CD4-positive, alpha-beta memory T cell (primary cell): ENCODE results near the gene ABCG5. TPM values are rescaled to one million over a fixed set of nuclear protein-coding genes. Genes with fewer than 3 reads are reported as not detected.

Source experiments
- CTCF ChIA-PET: fragments of 350-600 bp; sonication (Branson Sonifier 250); formaldehyde crosslinking; loops from one replicate; lab custom pipeline; 2021; ENCODE audit warnings: inconsistent platforms; ENCODE audit not compliant: partially characterized antibody; lab: Charles Lee
- POLR2A ChIA-PET: fragments of 350-600 bp; sonication (Branson Sonifier 250); formaldehyde crosslinking; loops from one replicate; lab custom pipeline; 2021; ENCODE audit not compliant: partially characterized antibody; lab: Charles Lee
- DNase-seq, 5 donors: peaks; one replicate each; pipeline versions ENCODE4 v3.0.0 to v3.0.0-alpha.2; 2020 to 2022; ENCODE audit warnings: mixed read lengths in 1 of 5
- H3K27ac ChIP-seq: one replicate; pipeline ENCODE4 v1.7.0; 2013; ENCODE audit warnings: low read depth, low read length
- H3K27me3 ChIP-seq: 2 replicates; pipeline ENCODE4 v1.7.0; 2013; ENCODE audit warnings: mild to moderate bottlenecking, low read length, moderate library complexity; ENCODE audit not compliant: insufficient read depth
- H3K36me3 ChIP-seq: 2 replicates; pipeline ENCODE4 v1.7.0; 2013; ENCODE audit warnings: mild to moderate bottlenecking, low read length, moderate library complexity; ENCODE audit not compliant: insufficient read depth
- H3K4me1 ChIP-seq: 2 replicates; pipeline ENCODE4 v1.7.0; 2013; ENCODE audit warnings: mild to moderate bottlenecking, low read length, moderate library complexity; ENCODE audit not compliant: insufficient read depth
- H3K4me3 ChIP-seq, 2 donors: one replicate each; pipeline ENCODE4 v1.7.0; 2013; ENCODE audit warnings: low read length in 2 of 2, mild to moderate bottlenecking in 1 of 2
- H3K9me3 ChIP-seq, 2 donors: one replicate each; pipeline ENCODE4 v1.7.0; 2013; ENCODE audit warnings: low read length in 2 of 2, control low read depth in 1 of 2; ENCODE audit not compliant: control insufficient read depth in 1 of 2
- H3K27ac Mint-ChIP-seq, 7 donors: one replicate each; pipeline ENCODE4 v1.8.0; 2020 to 2021; ENCODE audit warnings: mixed read lengths in 7 of 7, mild to moderate bottlenecking in 6 of 7, inconsistent platforms in 3 of 7, moderate library complexity in 3 of 7
- H3K27me3 Mint-ChIP-seq, 2 donors: one replicate each; pipeline ENCODE4 v1.8.0; 2020 to 2021; ENCODE audit warnings: mixed read lengths in 2 of 2
- H3K36me3 Mint-ChIP-seq, 2 donors: one replicate each; pipeline ENCODE4 v1.8.0; 2020 to 2021; ENCODE audit warnings: mixed read lengths in 2 of 2, inconsistent platforms in 1 of 2, mild to moderate bottlenecking in 1 of 2
- H3K4me1 Mint-ChIP-seq, 4 donors: one replicate each; pipeline ENCODE4 v1.8.0; 2020 to 2021; ENCODE audit warnings: mixed read lengths in 4 of 4, mild to moderate bottlenecking in 1 of 4
- H3K4me3 Mint-ChIP-seq, 8 donors: one replicate each; pipeline ENCODE4 v1.8.0; 2020 to 2021; ENCODE audit warnings: mixed read lengths in 8 of 8, mild to moderate bottlenecking in 7 of 8, moderate library complexity in 6 of 8, inconsistent platforms in 3 of 8
- H3K9me3 Mint-ChIP-seq, 8 donors: one replicate each; pipeline ENCODE4 v1.8.0; 2020 to 2021; ENCODE audit warnings: mixed read lengths in 8 of 8, mild to moderate bottlenecking in 5 of 8, inconsistent platforms in 3 of 8, moderate library complexity in 1 of 8
- intact Hi-C: fragments of 100-400 bp; cut with micrococcal nuclease; formaldehyde crosslinking; loops from one replicate; pipeline ENCODE4 v1.15.1; 2023
- polyA plus RNA-seq, 2 donors: library from polyadenylated mRNA; unstranded; fragments of 300-500 nt; fragmentation: Illumina TruSeq; gene quantifications; one replicate each; pipeline ENCODE4 v1.2.3, GENCODE V29; 2021
- total RNA-seq, 2 experiments: library from RNA; stranded (reverse); gene quantifications; one replicate each; pipeline ENCODE4 v1.2.3, GENCODE V29; 2021

ABCG5 gene
- total RNA-seq (not detected), polyA plus RNA-seq (not detected)

- intact Hi-C loops, result no loop called here
- no peaks in the 10 kb centered on the region for H3K9me3 ChIP-seq
- no peak within 1 kb of the TSS for H3K4me3 ChIP-seq
- H3K4me1 ChIP-seq, result no peaks in the 10 kb centered on the region
- Mint-ChIP-seq H3K27me3 (peaks cover 4 to 8% of the 10 kb centered on the region in 2 donors), H3K27ac (no peak within 1 kb of the TSS), H3K36me3 (no peaks in the 10 kb centered on the region), H3K4me1 (no peaks in the 10 kb centered on the region), H3K4me3 (no peak within 1 kb of the TSS), H3K9me3 (peaks cover 0 to 2% (median 0%) of the 10 kb centered on the region in 8 donors)
- POLR2A ChIA-PET, result no interaction called here
- no peak for DNase-seq
- CTCF ChIA-PET, result no interaction called here
- H3K36me3 ChIP-seq, result no peaks in the 10 kb centered on the region
- H3K27ac ChIP-seq, result no peak within 1 kb of the TSS
- H3K27me3 ChIP-seq, result no peaks in the 10 kb centered on the region
Measured at GRCh38 chr2:43838560-43839267, at the start of gene ABCG5, which contains the start of gene ABCG8. TSS of gene ABCG5 (minus strand) at chr2:43838839. CDS start at chr2:43838679, 160 bp downstream. TSS of gene ABCG8 (plus strand) at chr2:43838971. CDS start at chr2:43839054, 83 bp downstream.

GRCh38 chr2:43887176-43887575 lies 48.5 kb upstream of the ABCG5 start:
- peaks cover 0 to 2% (median 0%) of the 10 kb centered on the region in 8 donors for H3K9me3 Mint-ChIP-seq
- H3K36me3 ChIP-seq, result peaks cover 36% of the 10 kb centered on the region

GRCh38 chr2:43885132-43885632 lies 46.5 kb upstream of the ABCG5 start:
- no peak overlapping the region for H3K27ac Mint-ChIP-seq
- ChIA-PET CTCF (no interaction called here), POLR2A (no interaction called here)

More at GRCh38 chr2:43887176-43887575, 48.5 kb upstream of the ABCG5 start:
- H3K27me3 ChIP-seq, result no peaks in the 10 kb centered on the region
- no peak overlapping the region for H3K4me3 Mint-ChIP-seq
- ChIA-PET POLR2A (no interaction called here), CTCF (no interaction called here)
- intact Hi-C loops, result no loop called here
- H3K4me1 ChIP-seq, result no peaks in the 10 kb centered on the region
- H3K27ac ChIP-seq, result no peak overlapping the region
- H3K36me3 Mint-ChIP-seq, result peaks cover 39 to 55% of the 10 kb centered on the region in 2 donors
- H3K27ac Mint-ChIP-seq, result no peak overlapping the region
- H3K4me1 Mint-ChIP-seq, result no peaks in the 10 kb centered on the region
- no peak for DNase-seq
- no peaks in the 10 kb centered on the region for H3K27me3 Mint-ChIP-seq
- H3K9me3 ChIP-seq, result no peaks in the 10 kb centered on the region
- H3K4me3 ChIP-seq, result no peak overlapping the region

GRCh38 chr2:43884689-43885088 lies 46.0 kb upstream of the ABCG5 start:
- CTCF ChIA-PET, result no interaction called here

More at GRCh38 chr2:43885132-43885632, 46.5 kb upstream of the ABCG5 start:
- Mint-ChIP-seq H3K4me3 (no peak overlapping the region), H3K27me3 (no peaks in the 10 kb centered on the region), H3K4me1 (no peaks in the 10 kb centered on the region), H3K9me3 (peaks cover 0 to 2% (median 0%) of the 10 kb centered on the region in 8 donors), H3K36me3 (peaks cover 31 to 35% of the 10 kb centered on the region in 2 donors)
- Histone ChIP-seq H3K9me3 (no peaks in the 10 kb centered on the region), H3K27ac (no peak overlapping the region), H3K27me3 (no peaks in the 10 kb centered on the region), H3K4me1 (no peaks in the 10 kb centered on the region), H3K36me3 (peaks cover 22% of the 10 kb centered on the region), H3K4me3 (no peak overlapping the region)
- no peak for DNase-seq
- intact Hi-C loops, result no loop called here

GRCh38 chr2:43882312-43882711 lies 43.7 kb upstream of the ABCG5 start:
- H3K27me3 Mint-ChIP-seq, result peaks cover 0 to 4% of the 10 kb centered on the region in 2 donors
- peaks cover 6 to 8% of the 10 kb centered on the region in 2 donors for H3K36me3 Mint-ChIP-seq
- H3K27ac Mint-ChIP-seq, result peak overlapping the region in 1 of 7 donors; percentile 55
- H3K27me3 ChIP-seq, result no peaks in the 10 kb centered on the region
- H3K4me3 Mint-ChIP-seq, result no peak overlapping the region
- DNase-seq, result no peak
- ChIA-PET POLR2A (interaction anchor here (0.6 kb wide), 1 partner anchor 20 kb away, joined by 3 read pairs; no protein-coding TSS in a partner anchor), CTCF (no interaction called here)
- no peak overlapping the region for H3K27ac ChIP-seq
- peaks cover 2% of the 10 kb centered on the region for H3K36me3 ChIP-seq
- no peaks in the 10 kb centered on the region for H3K4me1 ChIP-seq
- peaks cover 0 to 2% (median 0%) of the 10 kb centered on the region in 8 donors for H3K9me3 Mint-ChIP-seq
- peaks cover 3 to 6% (median 4%) of the 10 kb centered on the region in 4 donors for H3K4me1 Mint-ChIP-seq
- H3K4me3 ChIP-seq, result no peak overlapping the region
- no peaks in the 10 kb centered on the region for H3K9me3 ChIP-seq
- intact Hi-C loops, result no loop called here

More at GRCh38 chr2:43884689-43885088, 46.0 kb upstream of the ABCG5 start:
- no peak overlapping the region for H3K27ac ChIP-seq
- POLR2A ChIA-PET, result no interaction called here
- DNase-seq, result no peak
- Mint-ChIP-seq H3K9me3 (peaks cover 0 to 2% (median 0%) of the 10 kb centered on the region in 8 donors), H3K4me3 (no peak overlapping the region), H3K27ac (no peak overlapping the region), H3K27me3 (no peaks in the 10 kb centered on the region), H3K4me1 (no peaks in the 10 kb centered on the region), H3K36me3 (peaks cover 26 to 30% of the 10 kb centered on the region in 2 donors)
- peaks cover 18% of the 10 kb centered on the region for H3K36me3 ChIP-seq
- intact Hi-C loops, result no loop called here
- H3K9me3 ChIP-seq, result no peaks in the 10 kb centered on the region
- H3K27me3 ChIP-seq, result no peaks in the 10 kb centered on the region
- H3K4me1 ChIP-seq, result no peaks in the 10 kb centered on the region
- H3K4me3 ChIP-seq, result no peak overlapping the region

GRCh38 chr2:43880952-43881351 lies 42.3 kb upstream of the ABCG5 start:
- no peaks in the 10 kb centered on the region for H3K27me3 ChIP-seq

GRCh38 chr2:43880471-43880870 lies 41.8 kb upstream of the ABCG5 start:
- H3K9me3 ChIP-seq, result no peaks in the 10 kb centered on the region
- Mint-ChIP-seq H3K4me3 (no peak overlapping the region), H3K4me1 (peaks cover 3 to 6% (median 4%) of the 10 kb centered on the region in 4 donors), H3K9me3 (peaks cover 0 to 2% (median 0%) of the 10 kb centered on the region in 8 donors), H3K27me3 (peaks cover 2 to 17% of the 10 kb centered on the region in 2 donors), H3K36me3 (peaks cover 0 to 3% of the 10 kb centered on the region in 2 donors), H3K27ac (no peak overlapping the region)
- H3K27me3 ChIP-seq, result no peaks in the 10 kb centered on the region
- no peak for DNase-seq
- H3K36me3 ChIP-seq, result no peaks in the 10 kb centered on the region
- CTCF ChIA-PET, result no interaction called here
- no peak overlapping the region for H3K4me3 ChIP-seq
- no peaks in the 10 kb centered on the region for H3K4me1 ChIP-seq
- H3K27ac ChIP-seq, result no peak overlapping the region
- intact Hi-C loops, result no loop called here
- POLR2A ChIA-PET, result no interaction called here

More at GRCh38 chr2:43880952-43881351, 42.3 kb upstream of the ABCG5 start:
- Mint-ChIP-seq H3K27ac (no peak overlapping the region), H3K4me1 (peaks cover 3 to 6% (median 4%) of the 10 kb centered on the region in 4 donors), H3K4me3 (no peak overlapping the region), H3K36me3 (peaks cover 0 to 3% of the 10 kb centered on the region in 2 donors), H3K9me3 (peaks cover 0 to 2% (median 0%) of the 10 kb centered on the region in 8 donors), H3K27me3 (peaks cover 2 to 12% of the 10 kb centered on the region in 2 donors)
- Histone ChIP-seq H3K27ac (no peak overlapping the region), H3K4me1 (no peaks in the 10 kb centered on the region), H3K36me3 (no peaks in the 10 kb centered on the region), H3K4me3 (no peak overlapping the region), H3K9me3 (no peaks in the 10 kb centered on the region)
- no peak for DNase-seq
- ChIA-PET POLR2A (no interaction called here), CTCF (interaction anchor here (0.6 kb wide), 1 partner anchor 8 kb away, joined by 3 read pairs; no protein-coding TSS in a partner anchor)
- intact Hi-C loops, result no loop called here
